ENCODE results near the gene MRPS23. TPM values are rescaled to one million over a fixed set of nuclear protein-coding genes. Genes with fewer than 3 reads are reported as not detected.

The MRPS23 gene
- total and polyA plus RNA-seq, 2 of the 8 experiments (the other 6 are each of a cell fraction or from before 2014, with no cell fraction given) = 38.6 to 60.4 TPM

- Histone ChIP-seq H3K18ac (ENCODE audit: extremely low read depth, low read length) (no peak overlapping the region), H2BK15ac (ENCODE audit: low read length) (no peak overlapping the region), H2AK5ac (ENCODE audit: low read depth, low read length) (peak overlapping the region; percentile 82; the same call in 1 of the 2 replicates), H3K79me2 (ENCODE audit: control insufficient read depth in 1 of 2, insufficient read depth in 2 of 2, low read length in 2 of 2) (no peaks in the 10 kb centered on the region), H3K4me1 (replicated peaks in 1 of 4; ENCODE audit: control insufficient read depth in 3 of 4, insufficient read depth in 4 of 4, low read length in 3 of 4) (peaks cover 6 to 32% (median 24%) of the 10 kb centered on the region in 4 experiments), H3K9me3 (ENCODE audit: insufficient read depth in 2 of 2, low read depth in 1 of 2, low read length in 1 of 2) (no peaks in the 10 kb centered on the region), H4K5ac (ENCODE audit: insufficient read length, low read depth, low read length) (no peak overlapping the region), H3K23me2 (ENCODE audit: low read depth, low read length) (peaks cover 2% of the 10 kb centered on the region; the same call in 1 of the 2 replicates), H3K4me2 (ENCODE audit: insufficient read depth in 1 of 2, low read depth in 2 of 2, low read length in 2 of 2) (no peak overlapping the region), H3K9ac (replicated peaks in 1 of 4; ENCODE audit: extremely low read depth in 1 of 4, low read depth in 3 of 4, low read length in 3 of 4) (no peak overlapping the region), H2BK20ac (ENCODE audit: low read length) (0 out of 2 replicates have a peak overlapping the region, but pooled peaks have one; percentile 48), H3K56ac (replicated peaks; ENCODE audit: insufficient read length, low read depth, low read length) (no peak overlapping the region), H4K91ac (replicated peaks; ENCODE audit: insufficient read length, low read length) (peak overlapping the region; percentile 63), H2BK120ac (replicated peaks; ENCODE audit: low read depth, low read length) (no peak overlapping the region), H3K4me3 (ENCODE audit: extremely low read depth in 1 of 4, insufficient read depth in 2 of 4, low read depth in 3 of 4, low read length in 4 of 4) (no peak overlapping the region), H4K8ac (ENCODE audit: extremely low read depth, insufficient read depth, low read length) (no peak overlapping the region), H2BK5ac (ENCODE audit: low read depth, low read length) (peak overlapping the region; percentile 13; the same call in 1 of the 2 replicates), H3K4ac (replicated peaks; ENCODE audit: insufficient read length, low read depth, low read length) (no peak overlapping the region), H3K79me1 (ENCODE audit: low read depth, low read length) (no peaks in the 10 kb centered on the region), H3K14ac (ENCODE audit: insufficient read length) (no peak overlapping the region), H3K27me3 (replicated peaks in 1 of 4; ENCODE audit: control insufficient read depth in 3 of 4, extremely low read depth in 1 of 4, insufficient read depth in 3 of 4, low read length in 3 of 4) (peaks cover 0 to 2% (median under 1%) of the 10 kb centered on the region in 4 experiments; a peak in 3 of 7 replicates), H4K20me1 (replicated peaks in 1 of 2; ENCODE audit: control insufficient read depth in 1 of 2, insufficient read depth in 2 of 2, low read length in 2 of 2) (no peaks in the 10 kb centered on the region), H2BK12ac (ENCODE audit: low read depth, low read length) (peak overlapping the region; percentile 75; the same call in 1 of the 2 replicates), H3K36me3 (ENCODE audit: control insufficient read depth in 2 of 4, insufficient read depth in 4 of 4, low read length in 3 of 4) (no peaks in the 10 kb centered on the region; a peak in 1 of 8 replicates), H3K27ac (ENCODE audit: low read depth, low read length) (no peak overlapping the region), H3K23ac (ENCODE audit: insufficient read length) (no peak overlapping the region), H2AFZ (ENCODE audit: low read length) (no peak overlapping the region)
- no peak for DNase-seq (ENCODE audit: low read depth in 1 of 2, low spot score in 2 of 2)
- POLR2A ChIA-PET (ENCODE audit: partially characterized antibody) = interaction anchor here (1.0 to 32.5 kb wide), 9 partner anchors 9 to 128 kb away, joined by 3 to 672 read pairs (median 4); partner anchors contain the start of genes SRSF1 and VEZF1
- TF ChIP-seq SP2 (IDR thresholded peaks at IDR 0.05; ENCODE audit: low read length) (no peak), SP4 (IDR thresholded peaks at IDR 0.05; ENCODE audit: low read length) (no peak), HDAC2 (IDR thresholded peaks at IDR 0.05; ENCODE audit: borderline replicate concordance in 1 of 2, low read depth in 2 of 2, low read length in 2 of 2) (no peak), YY1 (IDR thresholded peaks at IDR 0.05; ENCODE audit: low read depth, low read length) (no peak), POLR2A (IDR thresholded peaks at IDR 0.05; ENCODE audit: control extremely low read depth in 1 of 2, low read depth in 2 of 2, low read length in 2 of 2) (no peak), ASH2L (IDR thresholded peaks at IDR 0.05; ENCODE audit: low read length) (no peak), PHF8 (conservative IDR thresholded peaks at IDR 0.05; ENCODE audit: low read depth, low read length) (no peak), EZH2 (IDR thresholded peaks at IDR 0.05; ENCODE audit: low read depth, low read length, severe bottlenecking) (no peak), TBP (IDR thresholded peaks at IDR 0.05; ENCODE audit: low read depth, low read length) (no peak), RXRA (IDR thresholded peaks at IDR 0.05; ENCODE audit: insufficient read depth, low read depth, low read length) (no peak)
- no peak for FAIRE-seq
- CTCF ChIA-PET (ENCODE audit: partially characterized antibody) = interaction anchor here (0.7 to 20.7 kb wide), 11 partner anchors 8 to 126 kb away, joined by 3 to 221 read pairs (median 19); partner anchors contain the start of gene CUEDC1
These were observed 20.4 kb upstream of the MRPS23 start for GRCh38 chr17:57870283-57870635.
